Lower leg skin (tissue), 4 donors: ENCODE data around the gene MTOR. TPM values are rescaled to one million over a fixed set of nuclear protein-coding genes. Genes with fewer than 3 reads are reported as not detected.
A peak's percentile ranks its signal among the peaks of the same experiment; 100 is the strongest.

Experiments used
- DNase-seq, 2 donors: peaks; one replicate each; pipeline ENCODE4 v3.0.0-alpha.2; 2019; ENCODE audit warnings: low spot score in 2 of 2
- H3K4me3 ChIP-seq: fragments of 200-600 bp; sonication (generic); 2 replicates; pipeline ENCODE4 v1.5.1; 2017; ENCODE audit warnings: mild to moderate bottlenecking, low read depth; ENCODE audit not compliant: poor library complexity, severe bottlenecking
- CTCF ChIP-seq, 3 donors: fragments of 450-650 bp; IDR thresholded peaks; one replicate each; pipeline ENCODE4 v1.5.1; 2016; ENCODE audit warnings: antibody characterized with exemption in 3 of 3, mild to moderate bottlenecking in 3 of 3, moderate library complexity in 2 of 3
- POLR2A ChIP-seq, 2 donors: fragments of 450-650 bp; IDR thresholded peaks; one replicate each; pipeline ENCODE4 v1.6.1; 2016 to 2017; ENCODE audit warnings: antibody characterized with exemption in 2 of 2, mild to moderate bottlenecking in 1 of 2, moderate library complexity in 1 of 2
- WGBS, 2 donors: methylation state at CpG; one replicate each; pipeline ENCODE4 v1.1.5; 2018; 5-methylcytosine and 5-hydroxymethylcytosine counted together
- intact Hi-C: fragments of 100-400 bp; cut with DNase I; formaldehyde crosslinking; loops from one replicate; pipeline ENCODE4 v1.15.0; 2023; ENCODE audit warnings: low total_unique reads
- total RNA-seq, 4 donors: library from RNA; depleted of rRNA; stranded (reverse); fragments of >200 nt; gene quantifications; one replicate each; pipeline ENCODE4 v1.1.0, GENCODE V29; 2016

Gene MTOR
- total RNA-seq, 4 donors from 2014 or later = 28.7 to 31.5 (median 29.7) TPM

GRCh38 chr1:11145741-11146140, 116.6 kb downstream of the MTOR start:
- intact Hi-C loops = no loop called here
- TF ChIP-seq POLR2A (IDR thresholded peaks at IDR 0.05) = no peak
- no peak for TF ChIP-seq CTCF (IDR thresholded peaks at IDR 0.05)
- no peak for DNase-seq
- no peak overlapping the region for H3K4me3 ChIP-seq
- 84 to 85% methylated on average over 6 of the region's 6 CpGs for WGBS, 2 donors

GRCh38 chr1:11144570-11145256, 117.6 kb downstream of the MTOR start:
- intact Hi-C loops = no loop called here
- TF ChIP-seq CTCF (IDR thresholded peaks at IDR 0.05) (no peak), POLR2A (IDR thresholded peaks at IDR 0.05) (no peak)
- 60 to 63% methylated on average over 12 of the region's 12 CpGs for WGBS, 2 donors
- H3K4me3 ChIP-seq = no peak overlapping the region
- peak in 1 of 2 donors; percentile 74 for DNase-seq

GRCh38 chr1:11143907-11144306, 118.4 kb downstream of the MTOR start:
- no peak for TF ChIP-seq CTCF (IDR thresholded peaks at IDR 0.05)
- no peak for TF ChIP-seq POLR2A (IDR thresholded peaks at IDR 0.05)
- no peak for DNase-seq
- WGBS, 2 donors = 66 to 76% methylated on average over 2 of the region's 2 CpGs
- no peak overlapping the region for H3K4me3 ChIP-seq
- intact Hi-C loops = no loop called here

GRCh38 chr1:11143401-11143800, 119.0 kb downstream of the MTOR start:
- WGBS, 2 donors = 82 to 89% methylated on average over 5 of the region's 5 CpGs

GRCh38 chr1:11142618-11143391, 119.5 kb downstream of the MTOR start:
- intact Hi-C loops = no loop called here
- TF ChIP-seq CTCF (IDR thresholded peaks at IDR 0.05) = no peak
- 90 to 95% methylated on average over 4 of the region's 4 CpGs for WGBS, 2 donors
- H3K4me3 ChIP-seq = no peak overlapping the region
- DNase-seq = peak in 1 of 2 donors; percentile 14

More at GRCh38 chr1:11143401-11143800, 119.0 kb downstream of the MTOR start:
- intact Hi-C loops = no loop called here
- DNase-seq = no peak
- TF ChIP-seq CTCF (IDR thresholded peaks at IDR 0.05) = no peak
- TF ChIP-seq POLR2A (IDR thresholded peaks at IDR 0.05) = no peak
- no peak overlapping the region for H3K4me3 ChIP-seq
